A673 (cell line): ENCODE measurements around the gene POLA2. TPM values are rescaled to one million over a fixed set of nuclear protein-coding genes. Genes with fewer than 3 reads are reported as not detected.

ENCODE experiments used
- BruUV-seq: library from RNA; stranded (reverse); fragments of 400-500 nt; replicated peaks from 2 replicates; lab custom pipeline; 2021; lab: Mats Ljungman, UMichigan
- CTCF ChIA-PET: fragments of 300-600 bp; sonication (Branson Sonifier 250); formaldehyde crosslinking; loops from one replicate; lab custom pipeline; 2022; ENCODE audit warnings: antibody characterized with exemption; lab: Charles Lee
- POLR2A ChIA-PET: fragments of 300-600 bp; sonication (Branson Sonifier 250); formaldehyde crosslinking; loops from one replicate; lab custom pipeline; 2022; ENCODE audit warnings: antibody characterized with exemption; ENCODE audit not compliant: low non-redundant PET; lab: Charles Lee
- DNase-seq: peaks from one replicate; pipeline ENCODE4 v3.0.0-alpha.2; 2015; ENCODE audit warnings: low spot score
- H3K27ac ChIP-seq: fragments of 200-600 bp; sonication (generic); 2 replicates; pipeline ENCODE4 v1.5.1; 2016; ENCODE audit warnings: mixed run types, low read depth, mild to moderate bottlenecking, mixed read lengths, antibody characterized with exemption, low read length; ENCODE audit not compliant: poor library complexity, severe bottlenecking
- H3K27me3 ChIP-seq: fragments of 200-600 bp; sonication (generic); replicated peaks from 2 replicates; pipeline ENCODE4 v1.6.1; 2017; ENCODE audit warnings: mixed run types, low read depth, mild to moderate bottlenecking, mixed read lengths, antibody characterized with exemption, low read length; ENCODE audit not compliant: insufficient read depth, poor library complexity
- H3K36me3 ChIP-seq: fragments of 200-600 bp; sonication (generic); 2 replicates; pipeline ENCODE4 v1.6.1; 2016; ENCODE audit warnings: mixed run types, mild to moderate bottlenecking, mixed read lengths, antibody characterized with exemption, low read length; ENCODE audit not compliant: insufficient read depth, poor library complexity, severe bottlenecking
- H3K4me1 ChIP-seq: fragments of 200-600 bp; sonication (generic); 2 replicates; pipeline ENCODE4 v1.6.1; 2017; ENCODE audit warnings: mixed run types, mild to moderate bottlenecking, mixed read lengths, antibody characterized with exemption, low read length; ENCODE audit not compliant: insufficient read depth, poor library complexity, severe bottlenecking
- H3K4me3 ChIP-seq: fragments of 200-600 bp; sonication (generic); 2 replicates; pipeline ENCODE4 v1.5.1; 2016; ENCODE audit warnings: low read depth, mixed run types, mild to moderate bottlenecking, mixed read lengths, low read length; ENCODE audit not compliant: poor library complexity, severe bottlenecking
- H3K9me3 ChIP-seq: fragments of 200-600 bp; sonication (generic); 2 replicates; pipeline ENCODE4 v1.6.1; 2016; ENCODE audit warnings: mixed run types, low read depth, mild to moderate bottlenecking, mixed read lengths, antibody characterized with exemption, low read length; ENCODE audit not compliant: poor library complexity, severe bottlenecking
- CTCF ChIP-seq: fragments of 300-800, 200-600 bp; sonication (generic); conservative IDR thresholded peaks from 2 replicates; pipeline ENCODE4 v1.5.1; 2017; ENCODE audit warnings: low read depth, mild to moderate bottlenecking, antibody characterized with exemption, low read length, moderate library complexity, mixed read lengths
- EZH2 ChIP-seq: fragments of 200-600 bp; sonication (generic); IDR thresholded peaks from 2 replicates; pipeline ENCODE4 v1.6.1; 2017; ENCODE audit warnings: borderline replicate concordance, low read depth, mild to moderate bottlenecking, mixed read lengths, antibody characterized with exemption, low read length; ENCODE audit not compliant: poor library complexity, severe bottlenecking
- intact Hi-C: fragments of 100-400 bp; cut with micrococcal nuclease; formaldehyde crosslinking; loops from one replicate; pipeline ENCODE4 v1.10.0; 2022; ENCODE audit not compliant: unreplicated experiment
- total RNA-seq: library from RNA; stranded (reverse); gene quantifications from 2 replicates; pipeline ENCODE4 v1.2.3, GENCODE V29; 2021

POLA2 gene
- total RNA-seq, 1 experiment from 2014 or later = 92.4 TPM

GRCh38 chr11:65309006-65309405 lies 47.2 kb downstream of the POLA2 start:
- Histone ChIP-seq H3K4me3 (no peak overlapping the region), H3K9me3 (no peaks in the 10 kb centered on the region), H3K36me3 (peaks cover 3% of the 10 kb centered on the region), H3K27me3 (no peaks in the 10 kb centered on the region), H3K4me1 (peaks cover 18% of the 10 kb centered on the region), H3K27ac (no peak overlapping the region)
- intact Hi-C loops = no loop called here
- no peak for DNase-seq
- TF ChIP-seq CTCF = no peak
- no peak for TF ChIP-seq EZH2
- CTCF ChIA-PET = interaction anchor here (0.6 kb wide), 1 partner anchor 128 kb away, joined by 3 read pairs; no protein-coding TSS in a partner anchor
- BruUV-seq = no TSS peak
- POLR2A ChIA-PET = no interaction called here

- Histone ChIP-seq H3K27me3 (no peaks in the 10 kb centered on the region), H3K4me3 (no peak overlapping the region), H3K27ac (no peak overlapping the region), H3K36me3 (no peaks in the 10 kb centered on the region), H3K9me3 (no peaks in the 10 kb centered on the region), H3K4me1 (peaks cover 18% of the 10 kb centered on the region)
- CTCF ChIA-PET = no interaction called here
- TF ChIP-seq CTCF (no peak), EZH2 (no peak)
- intact Hi-C loops = loop anchor here (10.0 kb wide), 1 partner anchor 465 kb away; the partner anchor contains the start of gene CDC42BPG
- POLR2A ChIA-PET = no interaction called here
- no TSS peak for BruUV-seq
- DNase-seq = peak; percentile 78
These were observed 48.5 kb downstream of the POLA2 start for GRCh38 chr11:65310215-65310614.

GRCh38 chr11:65310736-65311135 lies 49.0 kb downstream of the POLA2 start:
- intact Hi-C loops = loop anchor here (10.0 kb wide), 1 partner anchor 466 kb away; the partner anchor contains the start of gene CDC42BPG
- no peaks in the 10 kb centered on the region for H3K9me3 ChIP-seq
- H3K4me1 ChIP-seq = peaks cover 19% of the 10 kb centered on the region
- H3K36me3 ChIP-seq = no peaks in the 10 kb centered on the region
- H3K4me3 ChIP-seq = no peak overlapping the region
- CTCF ChIA-PET = no interaction called here
- POLR2A ChIA-PET = no interaction called here
- no peak overlapping the region for H3K27ac ChIP-seq
- DNase-seq = no peak
- H3K27me3 ChIP-seq = no peaks in the 10 kb centered on the region
- no peak for TF ChIP-seq CTCF
- TF ChIP-seq EZH2 = no peak
- BruUV-seq = no TSS peak
